Measurements from ENCODE around the gene TMEM72. TPM values are rescaled to one million over a fixed set of nuclear protein-coding genes. Genes with fewer than 3 reads are reported as not detected.

The TMEM72 gene
- total and polyA plus RNA-seq, 2 of the 13 experiments (the other 11 are each of a cell fraction or from before 2014, with no cell fraction given), result 0.04 TPM; not detected in 1

GRCh38 chr10:44935966-44936295 lies 24.8 kb downstream of the TMEM72 start (continued):
- TF ChIP-seq ZHX1 (CRISPR knock-in tag; IDR thresholded peaks at IDR 0.05; ENCODE audit: low read depth) (no peak), ZBTB8A (CRISPR knock-in tag; IDR thresholded peaks at IDR 0.05; ENCODE audit: borderline replicate concordance, low read depth) (no peak), SP140L (CRISPR knock-in tag; IDR thresholded peaks at IDR 0.05; ENCODE audit: borderline replicate concordance) (0 out of 2 replicates have a peak, but pooled peaks have one; percentile 25), USF2 (IDR thresholded peaks at IDR 0.05; ENCODE audit: low read depth, low read length) (no peak), USF2 (CRISPR knock-in tag; IDR thresholded peaks at IDR 0.05; ENCODE audit: borderline replicate concordance) (no peak), TSC22D2 (CRISPR knock-in tag; IDR thresholded peaks at IDR 0.05; ENCODE audit: borderline replicate concordance) (no peak), ZSCAN21 (CRISPR knock-in tag; IDR thresholded peaks at IDR 0.05; ENCODE audit: borderline replicate concordance) (no peak), CBX5 (CRISPR knock-in tag; IDR thresholded peaks at IDR 0.05; ENCODE audit: borderline replicate concordance) (no peak), POGZ (CRISPR knock-in tag; IDR thresholded peaks at IDR 0.05) (0 out of 2 replicates have a peak, but pooled peaks have one; percentile 7), ZNF17 (CRISPR knock-in tag; IDR thresholded peaks at IDR 0.05) (no peak), GFI1 (CRISPR knock-in tag; IDR thresholded peaks at IDR 0.05; ENCODE audit: borderline replicate concordance) (no peak), NCOA5 (CRISPR knock-in tag; IDR thresholded peaks at IDR 0.05) (no peak), HNF4G (IDR thresholded peaks at IDR 0.05; ENCODE audit: borderline replicate concordance, low read depth, low read length) (no peak), HNF4G (CRISPR knock-in tag; IDR thresholded peaks at IDR 0.05; ENCODE audit: borderline replicate concordance, low read depth) (no peak), HDAC2 (CRISPR knock-in tag; IDR thresholded peaks at IDR 0.05) (no peak), ZNF337 (CRISPR knock-in tag; IDR thresholded peaks at IDR 0.05; ENCODE audit: borderline replicate concordance, low read depth) (peak; percentile 7; the same call in 1 of the 2 replicates), NR2F6 (IDR thresholded peaks at IDR 0.05) (0 out of 2 replicates have a peak, but pooled peaks have one; percentile 7), NR2F6 (CRISPR knock-in tag; IDR thresholded peaks at IDR 0.05) (no peak), RARG (CRISPR knock-in tag; IDR thresholded peaks at IDR 0.05; ENCODE audit: low read depth) (no peak), ZNF562 (CRISPR knock-in tag; IDR thresholded peaks at IDR 0.05; ENCODE audit: borderline replicate concordance) (no peak), HDAC1 (CRISPR knock-in tag; IDR thresholded peaks at IDR 0.05) (peak; percentile 65; the same call in 1 of the 2 replicates), SALL2 (CRISPR knock-in tag; IDR thresholded peaks at IDR 0.05) (no peak), ZFP62 (CRISPR knock-in tag; IDR thresholded peaks at IDR 0.05) (no peak)
